GM21825 (cell line): Measurements from ENCODE around the gene TIPARP.

ENCODE experiments used
- ATAC-seq: cut with Tn5 transposase; IDR thresholded peaks from one replicate; pipeline ENCODE4 v1.9.1; 2021; ENCODE audit warnings: mild to moderate bottlenecking, moderate library complexity; ENCODE audit not compliant: unreplicated experiment

The TIPARP gene

GRCh38 chr3:156675830-156676767, 1.7 kb downstream of the TIPARP start:
- no peak for ATAC-seq

GRCh38 chr3:156676768-156677479, 2.5 kb downstream of the TIPARP start:
- ATAC-seq: no peak

- no peak for ATAC-seq
Measured at GRCh38 chr3:156677536-156677935, 3.1 kb downstream of the TIPARP start.

GRCh38 chr3:156678197-156678596, 3.8 kb downstream of the TIPARP start:
- no peak for ATAC-seq

- ATAC-seq: no peak
Measured at GRCh38 chr3:156680243-156680914, 6.0 kb downstream of the TIPARP start.

GRCh38 chr3:156681002-156681401, 6.6 kb downstream of the TIPARP start:
- ATAC-seq: peak; percentile 66

- ATAC-seq: no peak
Measured at GRCh38 chr3:156682501-156682900, 8.1 kb downstream of the TIPARP start.

GRCh38 chr3:156682963-156683362, 8.6 kb downstream of the TIPARP start:
- no peak for ATAC-seq

GRCh38 chr3:156685198-156685597, 10.8 kb downstream of the TIPARP start:
- no peak for ATAC-seq

- peak; percentile 41 for ATAC-seq
Measured at GRCh38 chr3:156685752-156686151, 11.4 kb downstream of the TIPARP start.

- no peak for ATAC-seq
Measured at GRCh38 chr3:156687023-156687422, 12.6 kb downstream of the TIPARP start.

GRCh38 chr3:156688632-156689452, 14.5 kb downstream of the TIPARP start:
- no peak for ATAC-seq

- no peak for ATAC-seq
Measured at GRCh38 chr3:156689608-156690007, 15.2 kb downstream of the TIPARP start.

GRCh38 chr3:156691920-156692319, 17.5 kb downstream of the TIPARP start:
- no peak for ATAC-seq

GRCh38 chr3:156693166-156693565, 18.8 kb downstream of the TIPARP start:
- no peak for ATAC-seq

- no peak for ATAC-seq
Measured at GRCh38 chr3:156694536-156694935, 20.1 kb downstream of the TIPARP start.

- ATAC-seq: no peak
Measured at GRCh38 chr3:156702367-156702766, 28.0 kb downstream of the TIPARP start.

GRCh38 chr3:156704370-156705036, 30.1 kb downstream of the TIPARP start:
- no peak for ATAC-seq

- peak; percentile 72 for ATAC-seq
Measured at GRCh38 chr3:156705761-156706616, 31.6 kb downstream of the TIPARP start.
